GM19468 (cell line): ENCODE results near the gene C8B.

Experiments
- ATAC-seq: cut with Tn5 transposase; IDR thresholded peaks from one replicate; pipeline ENCODE4 v1.9.1; 2021; ENCODE audit warnings: mild to moderate bottlenecking, moderate library complexity, moderate number of reproducible peaks; ENCODE audit not compliant: unreplicated experiment; ENCODE audit errors: extremely low read depth

Gene C8B

DNA sequence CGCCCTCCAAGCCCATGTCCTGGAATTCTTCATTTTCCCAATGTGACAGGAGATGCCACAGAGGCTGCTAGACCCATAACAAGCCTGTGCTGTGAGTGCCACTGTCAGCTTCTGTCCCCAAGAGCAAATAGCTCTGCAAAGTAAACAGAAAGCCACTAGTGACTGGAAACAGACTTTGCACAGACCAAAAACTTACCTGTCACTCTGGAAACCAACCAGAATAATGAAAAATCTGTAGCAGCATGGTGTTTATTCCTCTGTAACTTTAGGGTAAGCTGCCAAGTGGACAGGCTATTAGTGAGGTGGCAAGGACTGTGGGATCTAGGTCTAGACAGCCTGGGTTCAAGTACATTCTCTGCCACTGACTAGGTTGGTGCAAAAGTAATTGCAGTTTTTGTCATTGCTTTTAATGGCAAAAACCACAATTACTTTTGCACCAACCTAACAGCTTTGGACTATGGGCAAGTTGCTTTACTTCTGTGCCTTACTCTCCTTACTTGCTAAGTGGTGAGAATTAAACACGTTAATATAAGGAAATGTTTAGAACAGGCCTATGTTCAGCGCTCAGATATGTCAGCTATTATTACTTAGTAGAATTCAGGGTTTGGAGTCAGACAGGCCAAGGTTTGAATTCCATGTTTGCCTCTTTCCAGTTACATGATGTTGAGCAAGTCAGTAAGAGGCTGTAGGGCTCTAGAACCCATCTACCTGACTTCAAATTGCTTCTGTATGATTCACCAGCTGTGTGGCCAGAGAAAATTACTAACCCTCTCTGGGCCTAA is at the start of gene C8B:
Gene C8B, minus strand, starts transcription at position 100 of the 782 bp plus-strand sequence. Its CDS starts 67 bp downstream, at position 33.
- ATAC-seq: no peak

DNA sequence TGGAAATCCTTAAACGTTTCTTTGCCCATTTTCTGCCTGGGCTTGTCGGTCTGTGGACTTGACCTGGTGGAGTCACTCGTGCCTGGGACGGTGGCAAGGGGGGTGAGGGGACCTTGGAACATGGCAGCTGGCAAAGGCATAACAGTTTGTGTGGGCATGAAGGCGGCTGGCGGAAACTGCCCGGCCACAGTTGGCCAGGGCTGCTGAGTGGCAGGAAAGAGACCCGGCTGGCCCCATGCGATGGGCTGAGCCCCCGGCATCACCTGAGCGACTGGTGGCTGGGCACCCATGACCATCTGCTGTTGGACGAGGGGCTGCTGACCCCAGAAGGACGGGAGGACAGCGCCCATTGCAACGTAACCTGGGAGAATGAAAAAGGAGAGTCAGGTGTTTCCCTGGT is 49.3 kb upstream of the C8B start:
- ATAC-seq: no peak

DNA sequence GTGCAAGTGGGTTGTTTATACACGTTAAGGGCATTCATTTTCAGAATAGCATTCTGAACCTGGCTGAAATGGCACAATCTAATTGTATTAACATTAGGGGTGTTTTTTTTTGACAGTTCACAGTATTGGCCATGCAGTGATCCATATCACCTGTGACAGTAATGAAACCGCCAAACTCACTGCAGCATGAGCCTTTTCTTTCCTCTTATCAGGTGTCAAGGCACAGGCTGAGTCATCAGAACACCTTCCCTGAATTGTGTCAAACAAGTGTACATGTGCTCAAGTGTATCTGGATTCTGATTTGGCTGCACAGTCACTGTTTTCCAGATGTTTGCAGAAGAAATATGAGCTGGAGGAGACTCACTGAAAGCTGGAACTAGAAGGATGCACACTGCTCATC is 47.7 kb upstream of the C8B start:
- ATAC-seq: no peak

DNA sequence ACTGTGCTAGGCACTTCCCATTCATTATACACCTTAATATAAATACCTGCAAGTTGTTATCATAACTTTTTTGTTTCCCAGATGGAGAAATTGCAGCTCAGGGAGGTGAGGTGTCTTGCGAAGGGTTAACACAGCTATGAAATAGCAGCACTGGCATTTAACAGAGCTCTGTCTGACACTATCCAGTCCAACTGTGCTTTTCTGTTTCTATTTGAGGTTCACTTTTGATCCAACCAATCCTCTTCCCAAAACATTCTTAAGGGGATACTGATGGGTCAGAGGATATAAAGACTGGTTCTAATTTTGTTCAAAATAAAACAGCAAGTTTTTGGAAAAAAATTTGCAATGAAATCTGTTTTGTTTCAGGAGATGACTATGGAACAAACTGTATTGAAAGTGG is 46.5 kb upstream of the C8B start:
- ATAC-seq: no peak

DNA sequence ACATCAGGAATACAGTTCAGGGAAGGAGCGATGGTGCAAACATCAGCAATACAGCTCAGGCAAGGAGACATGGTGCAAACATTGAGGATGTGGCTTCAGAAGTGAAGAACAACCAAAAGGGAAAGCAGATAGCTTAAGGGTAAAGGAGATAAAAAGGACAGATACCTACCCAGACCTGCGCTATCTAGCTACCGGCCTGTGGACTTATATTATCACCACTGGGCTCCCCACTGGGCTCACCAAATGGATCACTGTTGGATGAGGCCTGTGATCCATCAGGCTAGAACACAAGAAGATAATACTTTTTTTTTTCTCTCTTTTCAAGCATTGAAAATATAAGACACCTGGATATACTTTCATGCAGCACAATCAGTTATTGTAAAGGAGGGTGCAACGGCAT is 44.7 kb upstream of the C8B start:
- no peak for ATAC-seq

DNA sequence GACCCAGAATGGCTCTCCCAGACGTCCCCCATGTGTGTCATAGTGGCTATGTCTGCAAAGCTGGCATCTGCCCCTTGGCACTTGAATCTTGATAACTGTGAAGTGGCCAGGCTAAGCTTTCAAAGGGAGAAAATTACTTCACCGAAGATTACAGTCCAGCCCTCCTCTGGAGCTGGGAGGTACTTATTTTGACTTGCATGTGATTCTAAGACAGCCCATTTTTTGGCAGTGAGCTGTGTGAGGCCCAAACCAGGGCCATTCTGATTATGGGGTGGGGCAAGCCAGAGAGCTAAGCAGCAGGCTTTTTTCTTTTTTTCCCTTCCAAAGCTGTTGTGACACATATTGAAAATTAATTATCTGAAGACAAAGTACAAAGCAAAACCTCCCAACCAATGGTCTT is 42.1 kb upstream of the C8B start:
- no peak for ATAC-seq

DNA sequence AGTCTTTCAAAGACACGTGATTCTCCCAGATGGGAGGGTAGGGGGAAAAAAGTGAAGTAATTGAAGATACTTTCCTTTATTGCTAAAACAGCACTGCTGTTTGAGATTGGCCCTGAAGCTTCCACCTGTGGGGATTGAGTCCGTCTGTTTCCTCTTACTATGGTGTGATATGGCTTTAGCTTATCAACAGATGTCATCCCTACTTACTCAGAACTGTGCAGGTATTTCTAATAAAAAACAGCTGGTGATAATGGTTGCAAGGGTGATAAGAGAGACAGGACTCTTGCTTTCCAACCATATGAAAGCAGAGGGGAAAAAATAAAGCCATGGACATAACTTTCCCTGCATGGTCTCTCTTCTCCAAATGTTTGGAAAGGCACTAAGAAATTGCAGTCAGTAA is 41.7 kb upstream of the C8B start:
- no peak for ATAC-seq

DNA sequence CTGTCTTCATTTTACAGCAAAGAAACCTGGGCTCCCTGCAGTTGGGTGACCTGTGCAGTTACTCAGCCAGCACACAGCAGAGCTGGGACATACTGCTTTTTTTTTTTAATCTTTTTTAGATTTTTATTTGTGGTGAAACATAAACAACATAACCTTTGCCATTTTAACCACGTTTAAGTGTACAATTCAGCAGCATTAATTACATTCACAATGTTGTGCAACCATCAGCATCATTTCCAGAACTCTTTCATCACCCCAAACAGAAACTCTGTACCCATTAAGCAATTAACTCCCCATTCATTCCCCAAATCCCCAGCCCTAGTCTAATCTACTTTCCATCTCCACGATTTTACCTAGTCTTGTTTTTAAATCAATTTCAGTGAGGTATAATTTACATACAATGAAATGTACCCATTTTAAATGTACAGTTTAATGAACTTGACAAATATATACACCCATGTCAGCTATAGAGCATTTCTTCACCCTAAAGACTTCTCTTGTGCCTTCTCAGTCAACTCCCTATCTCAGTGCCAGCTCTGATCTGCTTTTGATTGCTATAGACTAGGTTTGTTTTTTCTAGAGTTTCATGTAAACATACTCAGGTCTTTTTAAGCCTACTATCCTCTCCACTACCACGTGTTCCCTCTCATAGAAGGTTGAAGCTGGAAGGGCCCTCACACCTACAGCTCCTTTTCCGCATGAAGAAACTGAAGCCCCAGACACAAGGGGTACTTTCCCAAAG is 37.8 kb upstream of the C8B start:
- ATAC-seq: no peak

DNA sequence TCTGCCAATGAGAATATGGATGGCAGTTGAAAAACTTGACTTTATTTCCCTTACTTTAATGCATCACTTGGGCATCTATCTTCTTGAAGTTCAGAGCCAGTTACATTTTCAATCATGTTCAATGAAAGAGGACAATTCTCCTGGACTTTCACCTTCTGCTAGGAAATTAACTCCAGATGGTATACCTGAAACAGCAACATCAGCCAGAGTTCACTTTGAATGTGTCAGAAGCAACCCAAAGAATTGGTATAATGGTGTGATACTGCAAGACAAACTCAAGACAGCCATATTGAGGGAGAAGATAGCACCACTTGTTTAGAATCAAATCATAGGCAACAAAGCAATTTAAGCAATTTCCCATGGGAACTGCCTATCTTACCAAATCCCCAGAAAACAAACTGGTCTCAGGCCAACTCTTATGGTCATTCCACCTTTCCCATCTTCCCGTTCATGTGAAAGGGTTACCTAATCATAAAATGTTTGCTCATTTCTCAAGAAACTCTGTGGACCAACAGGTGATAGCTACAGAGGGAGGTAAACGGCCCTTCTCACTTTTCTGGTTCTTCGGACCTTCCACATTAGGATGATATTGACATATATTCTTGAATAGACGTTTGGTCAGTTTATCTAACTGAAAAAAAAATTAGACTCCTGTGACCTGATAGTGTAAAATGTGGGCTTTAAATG is 29.7 kb upstream of the C8B start:
- no peak for ATAC-seq

DNA sequence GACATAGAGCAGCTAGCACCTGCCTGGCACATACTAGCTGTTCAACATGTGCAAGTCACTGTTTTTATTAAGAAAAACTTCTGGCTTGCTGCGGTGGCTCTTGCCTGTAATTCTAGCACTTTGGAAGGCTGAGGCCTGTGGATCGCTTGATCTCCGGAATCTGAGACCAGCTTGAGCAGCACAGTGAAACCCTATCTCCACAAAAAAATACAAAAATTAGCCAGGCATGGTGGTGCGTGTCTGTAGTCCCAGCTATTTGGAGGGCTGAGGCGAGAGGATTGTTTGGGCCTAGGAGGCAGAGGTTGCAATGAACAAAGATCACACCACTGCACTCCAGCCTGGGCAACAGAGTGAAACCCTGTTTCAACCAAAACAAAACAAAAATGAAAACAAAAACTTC is 27.7 kb upstream of the C8B start:
- no peak for ATAC-seq

DNA sequence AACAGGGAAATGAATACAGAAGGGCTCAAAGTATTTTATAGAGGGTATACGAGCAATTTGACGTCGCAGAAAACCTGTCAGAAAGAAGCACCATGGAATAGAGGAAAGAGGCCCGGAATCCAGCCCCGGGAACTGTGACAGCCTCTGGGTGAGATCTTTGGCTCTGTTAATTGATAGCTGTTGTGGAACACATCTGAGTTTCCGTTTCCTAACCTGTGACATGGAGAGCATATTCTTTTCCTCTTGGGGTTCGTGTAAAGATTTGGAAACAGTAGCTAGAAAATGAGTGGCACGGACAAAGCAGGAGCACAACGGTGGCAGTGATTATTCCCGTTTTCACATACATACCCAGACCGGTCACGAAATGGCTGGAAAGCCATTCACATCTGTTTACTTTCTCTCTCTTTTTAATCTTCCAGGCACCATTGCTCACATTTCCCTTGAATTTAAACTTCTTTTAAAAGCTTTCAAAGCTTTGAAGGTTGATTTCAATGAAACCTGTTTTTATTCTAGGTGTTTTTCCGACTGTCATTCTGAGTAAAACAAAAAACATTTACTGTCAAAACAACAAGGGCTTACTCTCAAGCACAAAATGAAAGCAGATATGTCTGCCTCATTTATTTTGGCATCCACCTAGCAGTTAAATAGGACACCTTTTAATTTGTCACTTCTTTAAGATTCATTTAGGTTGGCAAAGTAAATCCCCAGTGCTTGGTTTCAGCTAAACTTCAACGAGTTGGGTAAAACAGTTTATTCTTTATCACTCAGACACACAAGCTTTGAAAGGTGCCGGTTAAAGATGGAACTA is 26.7 kb upstream of the C8B start:
- ATAC-seq: no peak

DNA sequence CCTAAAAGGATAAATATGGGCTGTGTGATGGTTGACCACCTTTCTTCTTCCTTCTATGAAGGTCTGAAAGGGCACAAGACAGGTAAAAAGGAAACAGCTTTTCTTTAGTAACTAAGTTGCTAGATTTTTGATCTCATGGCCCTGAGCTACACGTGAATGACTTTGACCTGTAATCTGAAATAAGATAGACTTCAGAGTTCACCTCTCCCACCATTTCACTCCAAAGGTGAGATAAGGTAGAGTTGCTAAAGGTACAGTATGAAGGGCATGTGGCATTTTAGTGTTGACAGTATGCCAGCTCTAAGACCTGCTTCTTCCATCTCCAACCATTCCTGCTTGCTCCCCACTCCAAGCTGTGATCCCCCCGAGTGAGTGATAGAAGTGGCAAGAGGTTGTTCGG is 25.8 kb upstream of the C8B start:
- no peak for ATAC-seq

DNA sequence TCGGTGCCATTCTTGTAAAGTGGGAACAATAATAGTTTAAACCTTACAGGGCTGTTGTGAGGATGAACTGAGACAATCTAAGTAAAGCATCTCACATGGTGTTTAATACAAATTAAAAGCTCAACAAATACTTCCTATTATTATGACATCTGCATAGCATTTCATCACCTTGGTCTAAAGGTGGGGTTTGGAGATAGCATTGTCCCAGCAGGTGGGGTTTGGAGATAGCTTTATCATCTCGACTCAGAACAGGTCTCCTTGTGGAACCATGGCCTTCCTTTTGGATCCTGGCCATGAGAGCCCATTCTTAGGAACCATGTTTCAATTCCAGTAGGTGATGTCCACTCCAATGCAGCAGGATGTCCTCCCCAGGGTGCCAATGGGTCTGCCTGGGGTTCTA is 20.6 kb upstream of the C8B start:
- no peak for ATAC-seq

DNA sequence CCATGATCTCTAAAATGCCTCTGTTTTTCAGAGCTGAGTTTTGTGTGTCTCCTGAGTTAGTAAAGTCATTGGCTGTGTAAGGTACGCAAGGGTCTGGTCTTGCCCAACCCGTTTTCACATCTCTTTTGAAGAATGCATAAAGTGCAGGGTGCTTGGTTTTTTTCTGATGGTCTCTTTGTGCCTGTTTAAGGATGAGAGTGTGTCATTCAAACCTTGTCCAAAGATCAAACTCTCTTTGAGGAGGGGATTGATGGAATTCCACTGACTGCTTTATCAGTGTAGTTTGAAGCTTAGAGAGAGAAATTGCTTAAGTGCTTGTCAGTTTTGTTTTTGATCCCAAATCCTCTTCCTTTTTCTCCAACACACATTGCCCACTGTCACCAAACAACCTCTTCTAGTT is 20.0 kb upstream of the C8B start:
- no peak for ATAC-seq

DNA sequence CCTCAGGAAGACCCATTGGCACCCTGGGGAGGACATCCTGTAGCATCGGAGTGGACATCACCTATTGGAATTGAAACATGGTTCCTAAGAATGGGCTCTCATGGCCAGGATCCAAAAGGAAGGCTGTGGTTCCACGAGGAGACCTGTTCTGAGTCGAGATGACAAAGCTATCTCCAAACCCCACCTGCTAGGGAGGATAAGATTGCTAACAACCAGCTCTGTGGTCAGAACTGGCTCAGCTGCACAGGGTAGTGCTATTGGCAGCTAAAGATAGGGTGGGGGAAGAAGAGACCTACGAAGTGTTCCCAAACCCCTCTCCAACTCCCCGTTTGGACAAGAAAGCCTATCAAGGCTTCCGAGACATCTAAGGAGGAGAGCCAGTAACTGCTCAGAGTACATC is 17.7 kb upstream of the C8B start:
- no peak for ATAC-seq

DNA sequence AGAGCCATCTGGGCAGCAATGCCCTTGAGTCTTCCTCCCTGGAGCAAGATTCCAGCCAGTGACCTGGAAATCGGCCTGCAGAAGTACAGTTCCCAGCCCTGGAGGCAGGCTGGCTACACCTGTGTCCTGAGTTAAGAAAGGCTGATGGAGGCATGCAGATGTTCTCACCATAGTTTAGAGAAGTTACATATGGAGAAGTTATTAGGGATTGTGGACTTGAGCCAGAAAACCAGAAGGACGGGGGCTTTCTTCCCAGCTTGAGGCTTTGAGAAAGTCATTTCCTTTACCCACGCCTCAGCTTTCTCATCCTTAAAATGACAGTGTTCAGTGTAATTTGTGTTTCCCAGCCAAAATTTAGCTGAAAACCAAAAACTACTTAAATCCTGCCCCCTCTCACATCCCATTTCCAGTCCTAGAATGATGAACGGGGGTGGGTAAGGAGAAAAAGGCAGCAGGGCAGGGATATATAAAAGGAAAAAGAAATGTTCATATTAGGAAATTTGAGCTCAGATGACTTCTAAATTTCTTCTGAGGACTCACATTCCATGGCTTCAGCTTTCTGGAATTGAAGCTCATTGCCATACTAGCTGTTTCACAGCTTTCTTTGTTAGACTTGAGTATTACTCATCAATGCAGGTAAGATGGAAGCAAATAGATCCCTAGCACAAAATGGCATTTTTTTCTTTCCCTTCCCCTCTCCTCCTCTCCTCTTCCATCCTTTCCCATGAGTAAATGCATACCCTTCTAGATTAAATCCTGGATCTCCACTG is 14.4 kb upstream of the C8B start:
- no peak for ATAC-seq

DNA sequence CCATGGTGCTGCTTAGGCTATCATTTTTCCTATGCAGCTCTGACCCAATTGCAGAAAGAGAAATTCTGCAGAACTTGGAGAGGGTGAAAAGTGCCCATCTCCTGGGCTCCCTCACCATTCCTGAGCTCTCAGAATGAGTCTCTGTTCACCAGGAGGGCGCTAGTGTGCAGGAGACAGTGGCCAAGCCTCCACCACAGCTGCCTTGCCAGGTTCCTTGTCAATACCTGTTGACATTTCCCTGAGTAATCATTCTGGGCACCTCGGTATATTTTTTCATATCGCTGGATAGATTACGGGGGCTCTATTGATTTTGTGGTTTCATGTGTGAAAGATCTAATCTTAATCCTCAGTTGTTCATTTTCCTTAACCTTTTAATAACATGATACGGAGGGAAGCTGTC is 13.0 kb upstream of the C8B start:
- no peak for ATAC-seq

DNA sequence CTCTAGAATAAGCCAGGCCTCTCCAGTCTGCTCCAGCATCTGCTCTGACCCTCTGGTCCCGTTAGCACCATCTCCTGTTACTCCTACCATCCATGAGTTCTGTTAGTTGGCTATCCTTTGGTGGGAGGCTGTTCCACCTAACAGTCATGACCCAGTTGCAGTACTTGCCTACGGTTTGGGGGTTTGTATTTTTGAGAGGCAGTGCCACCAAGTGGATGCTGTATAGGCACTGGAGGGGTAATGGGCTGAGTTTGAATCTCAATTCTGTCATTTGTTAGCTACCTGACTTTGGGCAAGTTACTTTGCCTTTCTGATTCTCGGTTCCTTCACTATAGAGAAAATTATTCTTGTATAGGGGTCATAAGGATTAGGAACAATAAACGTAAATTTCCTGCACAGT is 12.1 kb upstream of the C8B start:
- ATAC-seq: no peak

DNA sequence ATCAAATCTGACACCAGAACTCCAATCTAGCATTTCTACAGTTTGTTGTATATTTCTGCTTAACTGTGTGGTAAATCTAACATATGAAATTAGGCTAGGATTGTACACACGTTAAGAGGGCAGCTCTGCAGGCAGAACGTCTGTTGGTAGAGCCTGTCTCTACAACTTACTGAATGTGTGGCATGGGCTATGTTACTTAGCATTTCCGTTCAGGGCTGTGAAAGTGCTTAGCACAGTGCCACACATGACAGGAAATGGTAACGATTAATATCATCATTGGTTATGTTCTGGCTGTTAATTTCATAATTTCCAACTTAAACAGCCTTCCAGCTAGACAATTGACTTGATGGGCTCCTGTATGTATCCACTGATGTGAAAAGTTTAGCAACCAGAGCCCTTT is 9.6 kb upstream of the C8B start:
- no peak for ATAC-seq
